22Rv1 (cell line): ENCODE measurements around the gene SCUBE3.

ENCODE experiments used
- CTCF ChIP-seq: fragments of 450-650 bp; IDR thresholded peaks from 2 replicates; pipeline ENCODE4 v1.5.1; 2017; ENCODE audit warnings: mild to moderate bottlenecking
- ZFX ChIP-seq: fragments of 450-650 bp; IDR thresholded peaks from 2 replicates; pipeline ENCODE4 v1.6.1; 2017; ENCODE audit warnings: antibody characterized with exemption, borderline replicate concordance

GRCh38 chr6:35195120-35195780, 18.5 kb upstream of the SCUBE3 start:
- no peak for TF ChIP-seq CTCF
- TF ChIP-seq ZFX: no peak
